OCI-LY1 (cell line): Measurements from ENCODE around the gene S100A1.

Source experiments
- EZH2 ChIP-seq: fragments of 200-600 bp; sonication (generic), shearing (Covaris generic); IDR thresholded peaks from 2 replicates; pipeline ENCODE4 v1.8.0; 2017; ENCODE audit warnings: borderline replicate concordance, mixed run types, mild to moderate bottlenecking, antibody characterized with exemption, low read length, moderate library complexity, mixed read lengths
- TF ChIP-seq, protein P1 (sequence below): fragments of 200-600 bp; sonication (generic), shearing (Covaris generic); IDR thresholded peaks from 2 replicates; pipeline ENCODE4 v1.5.1; 2017; ENCODE audit warnings: mild to moderate bottlenecking, antibody characterized with exemption, low read length, moderate library complexity, mixed read lengths

DNA sequence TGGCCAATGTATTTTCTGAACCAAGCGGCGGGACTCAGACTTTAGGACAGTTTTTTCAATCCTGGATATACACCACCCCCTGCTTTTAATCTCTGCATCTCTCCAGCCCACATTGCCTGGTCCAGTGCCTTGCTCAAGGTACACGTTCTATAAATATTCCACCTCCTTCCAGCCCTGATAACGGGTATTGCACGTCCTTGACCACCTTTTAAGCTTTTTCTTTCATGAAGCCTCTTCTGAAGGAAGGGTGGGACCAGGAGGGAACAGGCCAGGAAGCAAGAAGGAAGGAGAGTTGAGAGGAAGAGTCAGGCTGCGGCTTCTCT is 18.7 kb upstream of the S100A1 start:
- TF ChIP-seq, protein P1, sequence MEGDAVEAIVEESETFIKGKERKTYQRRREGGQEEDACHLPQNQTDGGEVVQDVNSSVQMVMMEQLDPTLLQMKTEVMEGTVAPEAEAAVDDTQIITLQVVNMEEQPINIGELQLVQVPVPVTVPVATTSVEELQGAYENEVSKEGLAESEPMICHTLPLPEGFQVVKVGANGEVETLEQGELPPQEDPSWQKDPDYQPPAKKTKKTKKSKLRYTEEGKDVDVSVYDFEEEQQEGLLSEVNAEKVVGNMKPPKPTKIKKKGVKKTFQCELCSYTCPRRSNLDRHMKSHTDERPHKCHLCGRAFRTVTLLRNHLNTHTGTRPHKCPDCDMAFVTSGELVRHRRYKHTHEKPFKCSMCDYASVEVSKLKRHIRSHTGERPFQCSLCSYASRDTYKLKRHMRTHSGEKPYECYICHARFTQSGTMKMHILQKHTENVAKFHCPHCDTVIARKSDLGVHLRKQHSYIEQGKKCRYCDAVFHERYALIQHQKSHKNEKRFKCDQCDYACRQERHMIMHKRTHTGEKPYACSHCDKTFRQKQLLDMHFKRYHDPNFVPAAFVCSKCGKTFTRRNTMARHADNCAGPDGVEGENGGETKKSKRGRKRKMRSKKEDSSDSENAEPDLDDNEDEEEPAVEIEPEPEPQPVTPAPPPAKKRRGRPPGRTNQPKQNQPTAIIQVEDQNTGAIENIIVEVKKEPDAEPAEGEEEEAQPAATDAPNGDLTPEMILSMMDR = no peak
- no peak for TF ChIP-seq EZH2
